ENCODE results near the gene BACE2. TPM values are rescaled to one million over a fixed set of nuclear protein-coding genes. Genes with fewer than 3 reads are reported as not detected.

BACE2 gene
- polyA plus RNA-seq, 1 donor from 2014 or later: 0.32 TPM

- H3K9me2 ChIP-seq (ENCODE audit: insufficient read depth, low read length): no peaks in the 10 kb centered on the region
- H3K27me3 ChIP-seq (ENCODE audit: insufficient read depth, low read depth, low read length): no peaks in the 10 kb centered on the region
- H3K9me3 ChIP-seq (ENCODE audit: low read length): no peaks in the 10 kb centered on the region
- no peak overlapping the region for H2AFZ ChIP-seq (ENCODE audit: low read depth, low read length)
- TF ChIP-seq POLR2AphosphoS5 (IDR thresholded peaks at IDR 0.05) (no peak), MXI1 (conservative IDR thresholded peaks at IDR 0.05; ENCODE audit: poor library complexity, severe bottlenecking) (no peak), RAD21 (conservative IDR thresholded peaks at IDR 0.05) (no peak), EP300 (conservative IDR thresholded peaks at IDR 0.05; ENCODE audit: poor library complexity, severe bottlenecking) (no peak)
- no peak overlapping the region for H3K4me2 ChIP-seq (ENCODE audit: low read length)
- no peak overlapping the region for H3K4me3 ChIP-seq (ENCODE audit: low read length)
- no peaks in the 10 kb centered on the region for H3F3A ChIP-seq (ENCODE audit: insufficient read depth, low read length, poor library complexity, severe bottlenecking)
- no peaks in the 10 kb centered on the region for H3K36me3 ChIP-seq (ENCODE audit: insufficient read depth, low read length)
- no peaks in the 10 kb centered on the region for H3K79me2 ChIP-seq (replicated peaks; ENCODE audit: insufficient read depth, low read length)
- H4K20me1 ChIP-seq (ENCODE audit: insufficient read depth): no peaks in the 10 kb centered on the region
- H3K9ac ChIP-seq (ENCODE audit: low read length): no peak overlapping the region
- no peak overlapping the region for H3K27ac ChIP-seq (ENCODE audit: low read length)
Measured at GRCh38 chr21:41199123-41199522, 31.2 kb downstream of the BACE2 start.

- no peak overlapping the region for H3K4me3 ChIP-seq (ENCODE audit: low read length)
- TF ChIP-seq CTCF (IDR thresholded peaks at IDR 0.05; ENCODE audit: poor library complexity, severe bottlenecking) (no peak), SMC3 (conservative IDR thresholded peaks at IDR 0.05; ENCODE audit: poor library complexity) (no peak), TAF1 (IDR thresholded peaks at IDR 0.05; ENCODE audit: low read depth) (no peak), POLR2AphosphoS5 (IDR thresholded peaks at IDR 0.05) (no peak), EP300 (conservative IDR thresholded peaks at IDR 0.05; ENCODE audit: poor library complexity, severe bottlenecking) (no peak), REST (IDR thresholded peaks at IDR 0.05; ENCODE audit: borderline replicate concordance) (no peak)
- H2AFZ ChIP-seq (ENCODE audit: low read depth, low read length): no peak overlapping the region
- no peaks in the 10 kb centered on the region for H3K9me2 ChIP-seq (ENCODE audit: insufficient read depth, low read length)
- no peak overlapping the region for H3K27ac ChIP-seq (ENCODE audit: low read length)
- H3K9ac ChIP-seq (ENCODE audit: low read length): no peak overlapping the region
- H3K9me3 ChIP-seq (ENCODE audit: low read length): no peaks in the 10 kb centered on the region
- H3F3A ChIP-seq (ENCODE audit: insufficient read depth, low read length, poor library complexity, severe bottlenecking): no peaks in the 10 kb centered on the region
- no peak overlapping the region for H3K4me2 ChIP-seq (ENCODE audit: low read length)
- H3K36me3 ChIP-seq (ENCODE audit: insufficient read depth, low read length): no peaks in the 10 kb centered on the region
- no peaks in the 10 kb centered on the region for H3K79me2 ChIP-seq (replicated peaks; ENCODE audit: insufficient read depth, low read length)
- H3K27me3 ChIP-seq (ENCODE audit: insufficient read depth, low read depth, low read length): no peaks in the 10 kb centered on the region
- H4K20me1 ChIP-seq (ENCODE audit: insufficient read depth): no peaks in the 10 kb centered on the region
Measured at GRCh38 chr21:41199588-41199987, 31.6 kb downstream of the BACE2 start.

- no peak for TF ChIP-seq MXI1 (conservative IDR thresholded peaks at IDR 0.05; ENCODE audit: poor library complexity, severe bottlenecking)
- TF ChIP-seq TAF1 (IDR thresholded peaks at IDR 0.05; ENCODE audit: low read depth): no peak
- TF ChIP-seq EP300 (conservative IDR thresholded peaks at IDR 0.05; ENCODE audit: poor library complexity, severe bottlenecking): no peak
- no peak for TF ChIP-seq RAD21 (conservative IDR thresholded peaks at IDR 0.05)
- no peak for TF ChIP-seq CTCF (IDR thresholded peaks at IDR 0.05; ENCODE audit: poor library complexity, severe bottlenecking)
- Histone ChIP-seq H4K20me1 (ENCODE audit: insufficient read depth) (no peaks in the 10 kb centered on the region), H3K4me3 (ENCODE audit: low read length) (no peak overlapping the region), H3K36me3 (ENCODE audit: insufficient read depth, low read length) (no peaks in the 10 kb centered on the region), H3K9ac (ENCODE audit: low read length) (no peak overlapping the region), H3K9me3 (ENCODE audit: low read length) (no peaks in the 10 kb centered on the region), H3K9me2 (ENCODE audit: insufficient read depth, low read length) (no peaks in the 10 kb centered on the region), H3K27me3 (ENCODE audit: insufficient read depth, low read depth, low read length) (no peaks in the 10 kb centered on the region), H2AFZ (ENCODE audit: low read depth, low read length) (no peak overlapping the region), H3K27ac (ENCODE audit: low read length) (no peak overlapping the region), H3K4me2 (ENCODE audit: low read length) (no peak overlapping the region), H3K79me2 (replicated peaks; ENCODE audit: insufficient read depth, low read length) (no peaks in the 10 kb centered on the region), H3F3A (ENCODE audit: insufficient read depth, low read length, poor library complexity, severe bottlenecking) (no peaks in the 10 kb centered on the region)
Measured at GRCh38 chr21:41201385-41201784, 33.4 kb downstream of the BACE2 start.
